ENCODE data around the gene COL5A2. TPM values are rescaled to one million over a fixed set of nuclear protein-coding genes. Genes with fewer than 3 reads are reported as not detected.

Gene COL5A2
- total RNA-seq, 2 donors from 2014 or later: 0.60 to 1.8 TPM

DNA sequence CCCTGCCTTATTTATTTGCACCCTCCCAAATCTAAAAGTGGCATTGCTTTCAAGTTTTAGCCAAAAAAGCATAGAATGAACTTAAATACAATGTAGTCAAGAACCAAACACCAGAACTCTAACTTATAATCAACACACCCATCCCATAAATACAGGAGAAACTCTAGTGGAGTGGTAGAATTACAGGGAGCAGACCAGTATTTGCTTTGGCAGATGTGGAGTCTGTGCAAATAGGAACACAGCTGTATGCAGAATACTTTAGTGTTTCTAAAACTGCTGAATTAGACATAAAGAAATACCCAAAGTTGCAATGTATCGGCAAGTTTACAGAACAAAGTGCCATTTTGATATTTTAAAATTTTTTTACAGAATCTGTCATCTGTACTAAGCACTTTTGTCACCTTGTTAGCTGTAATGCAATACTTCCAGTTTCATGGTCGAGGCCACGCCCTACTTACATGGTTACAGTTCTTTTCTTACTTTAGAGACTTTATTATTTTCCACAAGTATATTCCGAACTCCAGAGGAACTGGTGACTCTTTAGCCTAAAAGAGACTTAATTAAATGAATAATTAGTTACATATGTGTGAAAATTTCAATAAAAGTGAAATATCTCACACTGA, 23.7 kb upstream of the COL5A2 start:
- Mint-ChIP-seq H3K9me3 (no peaks in the 10 kb centered on the region), H3K27ac (no peak overlapping the region), H3K27me3 (ENCODE audit: low read depth) (peaks cover 3% of the 10 kb centered on the region), H3K4me1 (ENCODE audit: low read depth) (peaks cover 12% of the 10 kb centered on the region), H3K4me3 (no peak overlapping the region), H3K36me3 (ENCODE audit: insufficient read depth in 2 of 2) (peaks cover 0 to 2% of the 10 kb centered on the region in 2 donors)
- ATAC-seq (replicated peaks in 1 of 2): no peak
- DNase-seq: no peak

DNA sequence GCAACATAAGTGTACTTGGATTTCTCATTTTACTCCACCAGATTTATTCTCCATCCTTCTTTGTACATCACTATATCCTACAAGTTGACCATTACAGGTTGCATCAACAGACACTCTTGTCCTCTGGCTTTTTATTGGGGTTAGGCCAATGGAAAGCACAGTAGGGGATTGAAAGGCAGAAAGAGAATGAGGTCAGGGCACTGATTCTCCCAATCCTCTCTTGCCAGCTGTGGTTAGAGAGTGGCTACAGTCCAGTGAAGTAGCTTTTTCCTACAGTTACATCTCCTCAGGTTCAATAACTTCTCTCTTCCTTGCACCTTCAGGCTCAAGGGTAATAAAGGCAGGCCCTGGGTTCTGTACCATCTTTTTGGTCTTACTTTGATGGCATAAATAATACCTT, 20.2 kb upstream of the COL5A2 start:
- no peaks in the 10 kb centered on the region for H3K27me3 Mint-ChIP-seq (ENCODE audit: low read depth)
- DNase-seq: no peak
- peaks cover 8% of the 10 kb centered on the region for H3K4me1 Mint-ChIP-seq (ENCODE audit: low read depth)
- H3K4me3 Mint-ChIP-seq: no peak overlapping the region
- H3K9me3 Mint-ChIP-seq: peaks cover 3 to 4% of the 10 kb centered on the region in 2 donors
- ATAC-seq (replicated peaks in 1 of 2): no peak
- no peak overlapping the region for H3K27ac Mint-ChIP-seq
- H3K36me3 Mint-ChIP-seq (ENCODE audit: insufficient read depth in 2 of 2): peaks cover 0 to 6% of the 10 kb centered on the region in 2 donors

DNA sequence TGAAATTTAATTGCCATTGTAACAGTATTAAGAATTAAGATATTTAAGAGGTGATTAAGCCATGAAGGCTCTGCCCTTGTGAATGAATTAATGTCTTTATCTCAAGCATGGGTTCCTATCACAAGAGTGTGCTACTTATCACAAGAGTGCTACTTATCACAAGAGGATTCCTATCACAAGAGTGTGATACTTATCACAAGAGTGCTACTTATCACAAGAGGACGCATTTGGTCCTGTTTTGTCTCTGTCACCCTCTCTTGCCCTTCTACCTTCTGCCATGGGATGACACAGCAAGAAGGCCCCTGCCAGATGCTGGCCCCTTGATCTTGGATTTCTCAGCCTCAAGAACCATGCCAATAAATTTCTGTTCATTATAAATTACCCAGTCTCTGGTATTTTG, 13.2 kb upstream of the COL5A2 start:
- no peak for DNase-seq
- Mint-ChIP-seq H3K9me3 (peaks cover 3 to 4% of the 10 kb centered on the region in 2 donors), H3K27me3 (ENCODE audit: low read depth) (no peaks in the 10 kb centered on the region), H3K4me3 (no peak overlapping the region), H3K4me1 (ENCODE audit: low read depth) (no peaks in the 10 kb centered on the region), H3K36me3 (ENCODE audit: insufficient read depth in 2 of 2) (peaks cover 0 to 6% of the 10 kb centered on the region in 2 donors), H3K27ac (no peak overlapping the region)
- no peak for ATAC-seq (replicated peaks in 1 of 2)

DNA sequence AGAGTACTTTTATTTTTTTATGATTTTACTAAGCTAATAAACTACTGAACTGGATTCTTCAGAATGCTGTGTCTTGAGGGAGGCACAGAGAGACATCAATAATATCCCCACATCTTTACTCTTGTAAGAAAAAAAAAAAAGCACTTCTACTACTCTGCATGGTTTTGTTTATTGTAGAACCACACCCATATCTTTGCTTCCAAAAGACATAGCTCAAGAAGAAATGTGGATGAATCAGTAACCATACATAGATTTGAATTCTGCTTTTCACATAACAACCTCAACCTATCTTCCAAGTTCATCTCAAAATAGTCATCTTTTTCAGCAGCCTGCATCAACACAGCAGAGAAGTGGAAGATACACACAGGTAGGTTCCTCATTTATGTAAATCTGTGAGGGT, 12.2 kb upstream of the COL5A2 start:
- ATAC-seq (replicated peaks in 1 of 2) (no peak), DNase-seq (no peak)
- Mint-ChIP-seq H3K36me3 (ENCODE audit: insufficient read depth in 2 of 2) (peaks cover 0 to 4% of the 10 kb centered on the region in 2 donors), H3K27me3 (ENCODE audit: low read depth) (no peaks in the 10 kb centered on the region), H3K9me3 (peaks cover 1 to 2% of the 10 kb centered on the region in 2 donors), H3K4me3 (no peak overlapping the region), H3K4me1 (ENCODE audit: low read depth) (no peaks in the 10 kb centered on the region), H3K27ac (no peak overlapping the region)

DNA sequence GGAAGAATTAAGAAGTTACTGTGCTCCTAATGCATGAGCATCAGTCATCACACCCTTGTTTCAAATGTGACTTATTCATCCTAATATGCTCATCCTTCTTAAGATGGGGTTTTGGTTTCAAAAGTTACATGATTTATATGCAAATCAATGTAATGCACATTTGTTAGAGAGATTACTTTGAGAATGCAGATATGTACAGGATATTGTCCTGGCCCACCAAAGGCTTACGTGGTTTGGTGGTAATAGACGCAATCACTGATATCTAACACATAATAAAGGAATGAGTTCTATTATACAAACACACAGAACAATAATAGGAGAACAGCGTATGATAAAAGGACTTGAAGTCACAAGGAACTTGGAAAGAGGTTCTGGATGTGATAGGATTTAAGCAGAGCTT, 11.1 kb upstream of the COL5A2 start:
- Mint-ChIP-seq H3K4me3 (no peak overlapping the region), H3K36me3 (ENCODE audit: insufficient read depth in 2 of 2) (peaks cover 0 to 4% of the 10 kb centered on the region in 2 donors), H3K27me3 (ENCODE audit: low read depth) (no peaks in the 10 kb centered on the region), H3K4me1 (ENCODE audit: low read depth) (no peaks in the 10 kb centered on the region), H3K27ac (peak overlapping the region; percentile 12), H3K9me3 (peaks cover 1 to 2% of the 10 kb centered on the region in 2 donors)
- no peak for ATAC-seq (replicated peaks in 1 of 2)
- no peak for DNase-seq

DNA sequence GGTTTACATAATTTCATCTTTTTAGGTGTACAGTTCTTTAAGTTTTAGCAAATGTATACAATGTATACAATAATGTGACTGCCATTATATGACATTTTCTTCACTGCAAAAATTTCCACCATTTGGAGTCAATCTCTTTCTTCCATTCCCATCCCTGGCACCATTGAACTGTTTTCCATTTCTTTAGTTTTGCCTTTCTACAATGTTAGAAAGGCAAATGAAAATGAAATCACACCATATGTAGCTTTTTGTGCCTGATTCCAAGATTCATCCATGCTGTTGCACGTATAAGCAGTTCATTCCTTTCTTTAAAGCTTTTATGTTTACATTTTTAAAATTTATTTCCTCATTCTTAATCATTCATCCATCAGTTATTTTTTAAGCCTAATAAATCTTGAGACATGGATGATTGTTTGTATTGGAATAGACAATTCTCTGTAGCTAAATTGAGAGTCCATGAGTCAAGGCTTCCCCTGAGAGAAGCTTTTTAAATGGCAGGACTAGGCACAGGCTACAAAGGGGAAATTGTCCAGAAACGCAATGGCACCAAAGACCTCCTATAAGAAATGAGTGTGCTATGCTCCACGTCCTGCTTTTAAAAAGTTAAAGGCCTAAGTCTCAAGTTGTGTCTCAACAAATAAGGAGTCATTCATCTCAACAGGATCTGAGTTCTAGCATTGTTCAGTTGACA, 8.7 kb upstream of the COL5A2 start:
- ATAC-seq (replicated peaks in 1 of 2) (no peak), DNase-seq (no peak)
- H3K27me3 Mint-ChIP-seq (ENCODE audit: low read depth): peaks cover under 1% of the 10 kb centered on the region
- H3K27ac Mint-ChIP-seq: no peak overlapping the region
- H3K4me1 Mint-ChIP-seq (ENCODE audit: low read depth): no peaks in the 10 kb centered on the region
- no peak overlapping the region for H3K4me3 Mint-ChIP-seq
- H3K36me3 Mint-ChIP-seq (ENCODE audit: insufficient read depth in 2 of 2): no peaks in the 10 kb centered on the region
- no peaks in the 10 kb centered on the region for H3K9me3 Mint-ChIP-seq

DNA sequence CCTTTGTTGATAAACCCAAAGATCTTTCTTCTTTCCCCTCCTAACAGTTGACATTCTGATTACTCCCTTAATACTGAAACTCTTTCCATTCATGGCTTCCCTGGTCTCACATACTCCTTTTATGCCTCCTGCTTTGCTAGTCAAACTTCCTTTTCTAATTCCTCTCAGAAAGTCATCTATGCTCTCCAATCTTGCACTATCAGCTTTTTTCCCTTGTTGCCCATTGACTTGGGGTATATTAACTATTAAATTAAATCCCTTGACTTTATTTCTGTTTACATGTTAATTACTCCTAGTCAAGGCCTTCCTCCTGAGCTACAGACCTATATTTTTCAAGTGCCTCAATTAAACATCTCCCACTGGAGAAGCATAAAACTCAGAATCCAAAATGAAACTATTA, 3.6 kb upstream of the COL5A2 start:
- Mint-ChIP-seq H3K27ac (no peak overlapping the region), H3K4me3 (no peak overlapping the region), H3K4me1 (ENCODE audit: low read depth) (peaks cover 16% of the 10 kb centered on the region), H3K36me3 (ENCODE audit: insufficient read depth in 2 of 2) (no peaks in the 10 kb centered on the region), H3K27me3 (ENCODE audit: low read depth) (peaks cover 19% of the 10 kb centered on the region), H3K9me3 (no peaks in the 10 kb centered on the region)
- no peak for ATAC-seq (replicated peaks in 1 of 2)
- DNase-seq: no peak

DNA sequence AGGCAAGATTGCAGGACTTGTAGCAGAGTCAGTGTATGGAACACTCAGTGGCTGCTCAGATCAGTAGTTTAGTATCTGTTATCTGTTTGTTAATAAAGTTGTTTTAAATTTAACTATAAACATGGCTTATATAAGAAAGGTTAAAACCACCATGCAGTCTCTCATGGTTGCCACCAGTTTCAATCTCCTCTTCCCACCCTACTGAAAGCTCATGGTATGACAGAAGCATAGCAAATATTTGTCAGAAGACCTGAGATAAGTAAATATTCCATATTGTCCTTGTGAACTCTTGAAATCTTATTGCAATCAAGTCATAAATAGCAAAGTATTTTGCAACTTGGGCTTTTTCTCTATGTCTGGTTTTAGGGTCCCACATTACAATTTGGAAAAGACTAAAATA, 2.1 kb upstream of the COL5A2 start:
- H3K27ac Mint-ChIP-seq: no peak overlapping the region
- H3K27me3 Mint-ChIP-seq (ENCODE audit: low read depth): peaks cover 19% of the 10 kb centered on the region
- peaks cover 16% of the 10 kb centered on the region for H3K4me1 Mint-ChIP-seq (ENCODE audit: low read depth)
- no peaks in the 10 kb centered on the region for H3K9me3 Mint-ChIP-seq
- ATAC-seq (replicated peaks in 1 of 2) (no peak), DNase-seq (no peak)
- no peaks in the 10 kb centered on the region for H3K36me3 Mint-ChIP-seq (ENCODE audit: insufficient read depth in 2 of 2)
- no peak overlapping the region for H3K4me3 Mint-ChIP-seq

DNA sequence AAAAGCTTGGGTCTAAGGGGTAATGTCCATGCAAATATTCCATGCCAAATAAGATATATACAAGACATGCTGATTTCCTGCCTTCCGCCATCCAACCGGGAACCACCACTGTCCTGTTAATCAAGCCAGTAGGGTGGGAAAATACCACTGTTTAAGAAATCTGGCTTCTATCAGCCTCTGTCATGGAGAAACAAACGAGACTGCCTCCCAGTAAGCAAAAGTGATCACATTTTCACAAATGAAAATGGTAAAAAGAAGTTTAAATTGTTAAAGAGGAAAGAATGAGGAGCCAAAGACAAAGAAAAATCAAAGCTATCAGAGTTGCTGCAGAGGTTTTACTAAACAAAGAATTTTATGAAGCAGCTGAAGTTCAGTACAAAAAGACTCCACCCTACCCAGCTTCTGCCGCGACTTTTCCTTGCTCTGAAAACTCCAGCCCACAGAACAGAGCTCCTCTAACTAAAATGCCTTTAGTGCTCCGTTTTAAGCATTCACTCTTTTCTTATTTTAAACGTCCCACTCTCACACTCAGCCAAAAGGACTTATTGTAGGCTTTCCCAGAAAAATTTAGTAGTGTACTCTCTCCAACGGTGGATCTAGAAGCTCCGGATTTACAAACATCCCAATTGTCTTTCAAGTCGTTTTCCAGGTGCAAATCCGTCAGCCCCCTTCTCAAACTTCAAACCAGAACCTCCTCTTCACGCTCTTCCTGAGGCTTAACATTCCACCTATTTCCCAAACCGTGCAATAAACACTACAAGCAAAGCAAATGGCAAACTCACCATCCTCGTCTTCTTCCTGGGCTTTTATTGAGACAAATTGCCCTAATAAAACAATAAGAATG, 613 bp downstream of the COL5A2 start:
- no peak overlapping the region for H3K27ac Mint-ChIP-seq
- H3K4me1 Mint-ChIP-seq (ENCODE audit: low read depth): peaks cover 16% of the 10 kb centered on the region
- peaks cover 19% of the 10 kb centered on the region for H3K27me3 Mint-ChIP-seq (ENCODE audit: low read depth)
- H3K9me3 Mint-ChIP-seq: no peaks in the 10 kb centered on the region
- DNase-seq (no peak), ATAC-seq (replicated peaks in 1 of 2) (no peak)
- H3K36me3 Mint-ChIP-seq (ENCODE audit: insufficient read depth in 2 of 2): no peaks in the 10 kb centered on the region
- peak overlapping the region; percentile 44 to 51 for H3K4me3 Mint-ChIP-seq

DNA sequence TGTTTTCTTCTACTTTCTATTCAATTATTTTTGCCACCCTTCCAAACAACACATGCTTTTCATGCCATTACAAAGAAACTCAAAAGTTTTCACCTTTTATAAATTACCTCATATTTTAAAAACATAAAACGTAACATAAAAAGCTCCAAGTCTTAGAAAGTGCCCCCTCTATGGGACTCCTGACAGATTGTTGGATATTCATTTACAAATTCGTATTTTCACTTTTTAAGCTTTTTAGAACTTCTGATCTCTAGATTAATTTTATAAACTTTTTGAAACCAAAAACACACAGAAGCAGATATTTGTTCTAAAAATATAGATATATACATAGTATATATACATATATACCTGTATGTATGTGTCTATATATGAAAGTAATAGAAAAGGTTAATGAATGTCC, 1.5 kb downstream of the COL5A2 start:
- no peak for DNase-seq
- H3K4me3 Mint-ChIP-seq: no peak overlapping the region
- peaks cover 17% of the 10 kb centered on the region for H3K27me3 Mint-ChIP-seq (ENCODE audit: low read depth)
- no peaks in the 10 kb centered on the region for H3K36me3 Mint-ChIP-seq (ENCODE audit: insufficient read depth in 2 of 2)
- peaks cover 16% of the 10 kb centered on the region for H3K4me1 Mint-ChIP-seq (ENCODE audit: low read depth)
- H3K27ac Mint-ChIP-seq: no peak overlapping the region
- ATAC-seq (replicated peaks in 1 of 2): no peak
- H3K9me3 Mint-ChIP-seq: no peaks in the 10 kb centered on the region

DNA sequence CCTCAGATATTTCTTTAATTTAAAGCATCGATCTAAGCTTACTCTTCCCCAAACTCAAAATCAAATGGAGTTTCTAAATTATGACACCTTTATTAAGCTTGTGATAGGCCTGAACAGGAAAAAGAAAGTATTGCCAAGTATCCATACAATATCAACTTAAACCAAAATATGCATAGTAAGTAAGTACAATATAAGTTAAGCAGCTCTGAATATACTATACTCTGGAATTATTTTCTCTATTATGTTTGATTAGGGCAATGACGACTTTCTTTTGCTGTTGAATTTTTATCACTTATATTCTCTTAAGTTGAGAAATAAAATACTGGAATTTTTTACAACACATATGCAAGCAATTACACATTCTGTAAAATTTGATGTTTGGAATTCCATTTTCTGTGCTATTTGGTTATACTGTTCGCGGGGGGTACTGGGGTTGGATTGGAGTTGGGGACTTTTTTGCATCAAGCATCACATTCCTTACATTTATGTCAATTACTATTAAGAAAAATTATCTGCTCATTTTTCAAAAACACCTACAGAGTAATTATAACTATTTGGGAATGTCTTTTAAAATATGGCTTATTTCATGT, 2.2 kb downstream of the COL5A2 start:
- peaks cover 16% of the 10 kb centered on the region for H3K4me1 Mint-ChIP-seq (ENCODE audit: low read depth)
- H3K27me3 Mint-ChIP-seq (ENCODE audit: low read depth): peaks cover 12% of the 10 kb centered on the region
- ATAC-seq (replicated peaks in 1 of 2): no peak
- no peak for DNase-seq
- no peaks in the 10 kb centered on the region for H3K36me3 Mint-ChIP-seq (ENCODE audit: insufficient read depth in 2 of 2)
- no peak overlapping the region for H3K4me3 Mint-ChIP-seq
- H3K9me3 Mint-ChIP-seq: no peaks in the 10 kb centered on the region
- H3K27ac Mint-ChIP-seq: no peak overlapping the region

DNA sequence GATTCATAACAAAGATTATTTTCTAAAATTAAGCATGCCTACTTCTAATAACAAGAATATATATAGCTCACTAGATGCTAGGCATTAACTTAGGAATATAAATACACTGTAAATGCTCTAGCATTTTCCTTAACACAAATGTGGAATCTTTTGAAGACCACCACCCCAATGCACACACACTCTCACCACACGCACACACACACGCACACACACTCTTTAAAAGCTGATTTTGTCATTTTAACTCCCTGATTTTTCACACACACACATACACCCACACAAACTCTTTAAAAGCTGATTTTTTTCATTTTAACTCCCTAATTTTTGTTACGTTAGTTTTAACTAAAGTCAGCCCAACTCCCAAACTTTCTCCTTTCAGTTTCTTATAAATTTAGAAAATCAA, 3.0 kb downstream of the COL5A2 start:
- DNase-seq: no peak
- H3K4me1 Mint-ChIP-seq (ENCODE audit: low read depth): peaks cover 16% of the 10 kb centered on the region
- no peak overlapping the region for H3K27ac Mint-ChIP-seq
- no peaks in the 10 kb centered on the region for H3K36me3 Mint-ChIP-seq (ENCODE audit: insufficient read depth in 2 of 2)
- H3K4me3 Mint-ChIP-seq: no peak overlapping the region
- no peaks in the 10 kb centered on the region for H3K9me3 Mint-ChIP-seq
- ATAC-seq (replicated peaks in 1 of 2): no peak
- H3K27me3 Mint-ChIP-seq (ENCODE audit: low read depth): peaks cover 12% of the 10 kb centered on the region

DNA sequence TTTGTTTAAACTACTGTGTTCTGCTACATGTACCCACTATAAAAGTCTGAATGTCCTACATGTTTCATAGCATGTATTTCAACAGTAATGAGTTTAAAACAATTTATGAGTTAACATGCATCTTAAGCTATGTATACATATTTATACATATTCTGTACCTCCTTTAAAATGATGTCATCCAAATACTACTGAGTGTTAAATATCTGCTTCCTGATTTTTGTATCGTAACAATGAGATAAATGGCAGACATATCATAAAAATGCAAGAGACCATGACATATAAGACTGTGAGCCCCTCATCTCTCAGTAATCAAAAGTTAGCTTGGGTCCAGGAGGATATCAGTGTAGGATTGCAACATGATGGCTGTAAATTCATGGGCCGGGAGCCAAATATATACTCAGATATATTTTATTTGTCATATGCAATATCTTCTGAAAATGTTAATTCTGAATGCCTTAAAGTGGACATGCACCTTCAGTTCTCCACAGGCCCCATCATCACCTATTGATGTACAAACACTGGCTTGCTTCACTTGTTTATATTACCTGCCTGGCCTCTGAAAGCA, 3.6 kb downstream of the COL5A2 start:
- Mint-ChIP-seq H3K36me3 (ENCODE audit: insufficient read depth in 2 of 2) (no peaks in the 10 kb centered on the region), H3K9me3 (no peaks in the 10 kb centered on the region), H3K27ac (no peak overlapping the region), H3K27me3 (ENCODE audit: low read depth) (peaks cover 12% of the 10 kb centered on the region), H3K4me3 (no peak overlapping the region), H3K4me1 (ENCODE audit: low read depth) (peaks cover 16% of the 10 kb centered on the region)
- DNase-seq (no peak), ATAC-seq (replicated peaks in 1 of 2) (no peak)
